ENCODE measurements around the gene LMNB1. TPM values are rescaled to one million over a fixed set of nuclear protein-coding genes. Genes with fewer than 3 reads are reported as not detected.
A peak's percentile ranks its signal among the peaks of the same experiment; 100 is the strongest.
"Not testable (repeated sequence)": the region's sequence is repeated elsewhere in the genome, so short reads cannot be mapped to it uniquely, and the experiment has no call there.

Gene LMNB1
- total RNA-seq, 2 donors from 2014 or later: 187 to 307 TPM

- not testable (repeated sequence) for DNase-seq (ENCODE audit: low spot score in 2 of 2); ATAC-seq; H3K9me3 Mint-ChIP-seq; H3K27ac Mint-ChIP-seq
- H3K36me3 Mint-ChIP-seq: peaks cover 12 to 16% of the 10 kb centered on the region in 2 donors
Measured at GRCh38 chr5:126773536-126773935, 3.4 kb upstream of the LMNB1 start.

- not testable (repeated sequence) for ATAC-seq; H3K27ac Mint-ChIP-seq; H3K9me3 Mint-ChIP-seq; DNase-seq (ENCODE audit: low spot score in 2 of 2)
- peaks cover 22 to 25% of the 10 kb centered on the region in 2 donors for H3K36me3 Mint-ChIP-seq
Measured at GRCh38 chr5:126774595-126774994, 2.3 kb upstream of the LMNB1 start.

DNA sequence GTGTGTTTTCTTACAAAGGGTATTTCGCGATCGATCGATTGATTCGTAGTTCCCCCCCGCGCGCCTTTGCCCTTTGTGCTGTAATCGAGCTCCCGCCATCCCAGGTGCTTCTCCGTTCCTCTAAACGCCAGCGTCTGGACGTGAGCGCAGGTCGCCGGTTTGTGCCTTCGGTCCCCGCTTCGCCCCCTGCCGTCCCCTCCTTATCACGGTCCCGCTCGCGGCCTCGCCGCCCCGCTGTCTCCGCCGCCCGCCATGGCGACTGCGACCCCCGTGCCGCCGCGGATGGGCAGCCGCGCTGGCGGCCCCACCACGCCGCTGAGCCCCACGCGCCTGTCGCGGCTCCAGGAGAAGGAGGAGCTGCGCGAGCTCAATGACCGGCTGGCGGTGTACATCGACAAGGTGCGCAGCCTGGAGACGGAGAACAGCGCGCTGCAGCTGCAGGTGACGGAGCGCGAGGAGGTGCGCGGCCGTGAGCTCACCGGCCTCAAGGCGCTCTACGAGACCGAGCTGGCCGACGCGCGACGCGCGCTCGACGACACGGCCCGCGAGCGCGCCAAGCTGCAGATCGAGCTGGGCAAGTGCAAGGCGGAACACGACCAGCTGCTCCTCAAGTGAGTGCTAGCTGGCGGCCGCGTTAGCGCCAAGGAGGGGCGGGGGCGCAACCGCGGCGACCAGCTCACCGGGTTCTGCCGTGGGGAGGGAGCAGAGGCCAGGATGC, 480 bp downstream of the LMNB1 start:
- peaks cover 31 to 33% of the 10 kb centered on the region in 2 donors for H3K36me3 Mint-ChIP-seq
- H3K27ac Mint-ChIP-seq: peak overlapping the region; percentile 96 to 99
- ATAC-seq (peak; percentile 5 to 7), DNase-seq (ENCODE audit: low spot score in 2 of 2) (peak; percentile 51 to 68)
- no peaks in the 10 kb centered on the region for H3K9me3 Mint-ChIP-seq

GRCh38 chr5:126777975-126778674, 1.2 kb downstream of the LMNB1 start:
- Mint-ChIP-seq H3K27ac (peak overlapping the region; percentile 97 to 99), H3K36me3 (peaks cover 31 to 33% of the 10 kb centered on the region in 2 donors), H3K9me3 (no peaks in the 10 kb centered on the region)
- ATAC-seq: peak; percentile 78 to 80
- DNase-seq (ENCODE audit: low spot score in 2 of 2): peak; percentile 93 to 95

GRCh38 chr5:126778675-126779403, 1.9 kb downstream of the LMNB1 start:
- Mint-ChIP-seq H3K27ac (peak overlapping the region; percentile 97 to 99), H3K9me3 (no peaks in the 10 kb centered on the region), H3K36me3 (peaks cover 31 to 33% of the 10 kb centered on the region in 2 donors)
- ATAC-seq (peak in 1 of 2 donors; percentile 1), DNase-seq (ENCODE audit: low spot score in 2 of 2) (no peak)

DNA sequence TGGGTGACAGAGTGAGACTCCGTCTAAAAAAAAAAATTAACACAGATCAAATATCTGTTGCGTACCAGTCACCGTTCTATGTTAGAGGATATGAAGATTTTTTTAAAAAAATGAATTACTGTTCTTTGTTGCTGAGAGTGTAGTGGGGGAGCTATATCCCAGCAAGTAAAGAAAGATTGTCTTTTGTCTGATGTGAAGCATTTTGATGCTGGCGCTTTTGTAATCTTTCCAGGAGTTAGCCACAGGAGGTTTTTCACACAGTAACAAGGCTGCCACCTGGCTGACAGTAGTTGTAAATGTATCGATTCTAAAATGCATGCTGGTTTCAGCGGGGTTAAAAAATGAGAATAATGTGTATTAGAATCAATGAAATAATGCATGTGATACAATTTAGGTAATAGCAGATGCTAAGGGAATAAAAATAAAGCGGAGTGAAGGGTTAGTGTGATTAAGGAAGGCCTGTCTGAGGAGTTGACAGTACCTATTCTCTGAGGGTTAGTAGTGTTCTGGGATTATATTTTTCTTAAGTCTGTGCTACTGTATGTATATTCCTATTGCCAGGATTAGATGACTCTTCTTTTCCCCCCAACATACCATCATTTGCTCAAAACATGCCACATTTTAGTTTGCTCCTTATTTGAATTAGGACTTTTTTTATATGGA, 3.4 kb downstream of the LMNB1 start:
- Mint-ChIP-seq H3K36me3 (peaks cover 31 to 33% of the 10 kb centered on the region in 2 donors), H3K9me3 (no peaks in the 10 kb centered on the region), H3K27ac (peak overlapping the region; percentile 97 to 99)
- ATAC-seq: no peak
- DNase-seq (ENCODE audit: low spot score in 2 of 2): peak in 1 of 2 donors; percentile 50

DNA sequence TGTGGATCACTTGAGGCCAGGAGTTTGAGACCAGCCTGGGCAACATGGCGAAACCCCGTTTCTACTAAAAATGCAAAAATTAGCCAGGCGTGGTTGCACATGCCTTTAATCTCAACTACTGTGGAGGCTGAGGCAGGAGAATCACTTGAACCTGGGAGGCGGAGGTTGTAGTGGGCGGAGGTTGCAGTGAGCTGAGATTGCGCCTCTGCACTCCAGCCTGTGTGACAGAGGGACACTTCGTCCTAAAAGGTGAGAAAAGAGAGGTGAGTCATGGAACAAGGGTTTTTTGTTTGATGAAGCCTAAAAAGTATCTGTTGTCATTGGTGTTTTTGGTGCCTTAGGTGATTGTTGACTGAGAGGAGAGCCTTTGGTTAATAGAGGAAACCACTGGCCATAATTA, 11.5 kb downstream of the LMNB1 start:
- H3K9me3 Mint-ChIP-seq; DNase-seq (ENCODE audit: low spot score in 2 of 2): not testable (repeated sequence)
- peak; percentile 79 to 88 for ATAC-seq
- H3K27ac Mint-ChIP-seq: peak overlapping the region in 1 of 2 donors; percentile 58
- peaks cover 0 to 23% of the 10 kb centered on the region in 2 donors for H3K36me3 Mint-ChIP-seq

GRCh38 chr5:126793097-126793496, 16.2 kb downstream of the LMNB1 start:
- Mint-ChIP-seq H3K9me3 (no peaks in the 10 kb centered on the region), H3K27ac (peak overlapping the region in 1 of 2 donors; percentile 3), H3K36me3 (peaks cover 0 to 22% of the 10 kb centered on the region in 2 donors)
- DNase-seq (ENCODE audit: low spot score in 2 of 2): no peak
- ATAC-seq: peak in 1 of 2 donors; percentile 37

DNA sequence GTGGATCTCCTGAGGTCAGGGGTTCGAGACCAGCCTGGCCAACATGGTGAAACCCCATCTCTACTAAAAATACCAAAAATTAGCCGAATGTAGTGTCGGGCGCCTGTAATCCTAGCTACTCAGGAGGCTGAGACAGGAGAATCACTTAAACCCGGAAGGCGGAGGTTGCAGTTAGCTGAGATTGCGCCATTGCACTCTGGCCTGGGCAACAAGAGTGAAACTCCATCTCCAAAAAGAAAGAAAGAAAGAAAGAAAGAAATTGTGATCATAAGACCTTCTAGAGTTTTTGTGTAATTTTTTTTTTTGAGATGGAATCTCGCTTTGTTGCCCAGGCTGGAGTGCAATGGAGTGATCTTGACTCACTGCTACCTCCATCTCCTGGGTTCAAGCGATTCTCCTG, 16.7 kb downstream of the LMNB1 start:
- H3K36me3 Mint-ChIP-seq: peaks cover 0 to 23% of the 10 kb centered on the region in 2 donors

GRCh38 chr5:126794157-126794828, 17.4 kb downstream of the LMNB1 start:
- Mint-ChIP-seq H3K27ac (no peak overlapping the region), H3K9me3 (no peaks in the 10 kb centered on the region), H3K36me3 (peaks cover 0 to 20% of the 10 kb centered on the region in 2 donors)
- DNase-seq (ENCODE audit: low spot score in 2 of 2) (no peak), ATAC-seq (no peak)

More for the DNA sequence above, 16.7 kb downstream of the LMNB1 start:
- not testable (repeated sequence) for ATAC-seq; H3K9me3 Mint-ChIP-seq; H3K27ac Mint-ChIP-seq; DNase-seq (ENCODE audit: low spot score in 2 of 2)

DNA sequence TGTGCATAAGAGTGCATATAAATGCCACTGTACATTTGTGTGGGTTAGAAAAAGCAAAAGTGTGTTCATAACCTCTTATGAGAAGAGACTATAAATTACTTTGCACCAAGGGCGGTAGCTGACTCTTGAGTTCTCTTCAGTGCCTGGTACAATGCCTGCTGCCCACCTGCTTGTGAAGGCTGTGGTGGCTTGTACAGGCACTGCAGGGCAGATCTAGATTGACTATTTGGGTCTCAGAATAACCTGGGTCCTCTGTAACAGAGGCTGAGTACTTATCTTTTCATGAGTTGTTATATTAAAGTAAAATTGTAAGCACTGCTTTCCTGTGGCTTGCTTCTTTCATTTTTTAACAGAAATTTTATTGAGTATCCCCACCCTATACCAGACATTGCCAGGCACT, 22.8 kb downstream of the LMNB1 start:
- DNase-seq (ENCODE audit: low spot score in 2 of 2) (no peak), ATAC-seq (peak in 1 of 2 donors; percentile 42)
- peak overlapping the region in 1 of 2 donors; percentile 28 for H3K27ac Mint-ChIP-seq

DNA sequence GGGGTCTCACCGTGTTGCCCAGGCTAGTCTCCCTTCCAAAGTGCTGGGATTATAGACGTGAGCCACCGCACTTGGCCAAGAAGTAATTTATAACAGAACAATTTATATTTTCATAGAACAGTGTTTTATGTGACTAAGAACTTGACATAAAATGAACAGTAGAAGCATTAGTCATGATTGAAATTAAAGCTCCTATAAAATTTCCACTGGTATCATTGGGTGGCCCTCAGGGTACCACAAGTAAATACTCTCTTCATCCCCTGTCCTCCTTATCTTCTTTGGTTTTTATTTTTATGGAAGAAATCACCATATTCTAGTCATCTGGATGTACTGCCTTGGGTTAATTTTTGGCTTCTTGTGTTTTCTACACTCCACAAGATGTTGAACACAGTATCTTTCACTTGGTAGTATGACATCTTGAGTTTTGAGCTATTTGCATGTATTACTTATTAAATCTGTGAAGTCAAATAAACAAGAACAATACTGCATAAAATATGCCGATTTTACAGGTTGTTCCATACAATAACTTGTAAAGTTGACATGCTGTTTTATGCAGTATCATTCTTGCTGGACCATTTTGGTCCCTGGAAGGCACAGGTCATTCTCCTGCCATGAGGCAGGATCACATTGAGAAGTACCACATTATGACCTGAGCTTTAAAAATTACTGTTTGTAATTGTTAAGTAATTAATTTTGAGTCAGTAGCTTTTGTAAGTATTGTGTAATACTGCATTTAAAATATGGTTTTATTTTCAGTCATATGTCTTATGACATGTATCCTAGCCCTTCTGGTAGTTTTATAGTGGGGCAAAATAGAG, 24.4 kb downstream of the LMNB1 start:
- Mint-ChIP-seq H3K27ac (peak overlapping the region in 1 of 2 donors; percentile 33), H3K36me3 (peaks cover 4 to 35% of the 10 kb centered on the region in 2 donors), H3K9me3 (no peaks in the 10 kb centered on the region)
- DNase-seq (ENCODE audit: low spot score in 2 of 2) (no peak), ATAC-seq (peak; percentile 14 to 25)

More for the DNA sequence above, 22.8 kb downstream of the LMNB1 start:
- Mint-ChIP-seq H3K9me3 (no peaks in the 10 kb centered on the region), H3K36me3 (peaks cover 0 to 25% of the 10 kb centered on the region in 2 donors)

- no peak overlapping the region for H3K27ac Mint-ChIP-seq
- ATAC-seq: peak in 1 of 2 donors; percentile 37
- peaks cover 5 to 40% of the 10 kb centered on the region in 2 donors for H3K36me3 Mint-ChIP-seq
- DNase-seq (ENCODE audit: low spot score in 2 of 2): no peak
- H3K9me3 Mint-ChIP-seq: no peaks in the 10 kb centered on the region
Measured at GRCh38 chr5:126801992-126802294, 25.0 kb downstream of the LMNB1 start.

DNA sequence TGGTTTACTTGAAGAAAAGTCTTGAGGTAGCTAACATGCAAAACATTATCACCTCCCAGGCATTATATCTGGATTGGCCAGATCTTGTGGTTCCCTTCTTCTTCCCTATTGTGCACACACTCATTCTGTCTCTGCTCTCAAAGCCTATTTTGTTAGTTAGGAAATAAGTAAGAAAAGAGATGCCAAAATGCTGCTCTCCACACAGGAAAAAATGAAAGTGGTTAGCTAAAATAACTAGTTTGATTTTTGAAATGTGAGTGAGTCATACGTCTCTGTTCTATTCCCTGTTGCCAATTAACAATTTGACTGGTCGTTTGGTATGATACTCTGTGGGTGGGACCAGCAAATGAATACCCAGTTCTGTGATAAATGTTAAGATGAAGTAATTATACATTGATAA, 28.1 kb downstream of the LMNB1 start:
- DNase-seq (ENCODE audit: low spot score in 2 of 2) (no peak), ATAC-seq (peak; percentile 66)
- Mint-ChIP-seq H3K9me3 (no peaks in the 10 kb centered on the region), H3K27ac (peak overlapping the region in 1 of 2 donors; percentile 70), H3K36me3 (peaks cover 5 to 41% of the 10 kb centered on the region in 2 donors)

- no peaks in the 10 kb centered on the region for H3K9me3 Mint-ChIP-seq
- DNase-seq (ENCODE audit: low spot score in 2 of 2) (no peak), ATAC-seq (no peak)
- peak overlapping the region; percentile 79 to 91 for H3K27ac Mint-ChIP-seq
- H3K36me3 Mint-ChIP-seq: peaks cover 5 to 57% of the 10 kb centered on the region in 2 donors
Measured at GRCh38 chr5:126808521-126808988, 31.6 kb downstream of the LMNB1 start.
